NCI-H2107 treated with DMSO at 0.1 percent for 48 hours (cell line): ENCODE data around the gene PEF1.

Experiments used
- DNase-seq: peaks from one replicate; lab custom pipeline; 2025; ENCODE audit not compliant: unreplicated experiment; lab: John Stamatoyannopoulos, UW

PEF1 gene

GRCh38 chr1:31585736-31586365 is 58.8 kb downstream of the PEF1 start:
- no peak for DNase-seq

GRCh38 chr1:31584869-31585735 is 59.6 kb downstream of the PEF1 start:
- no peak for DNase-seq

GRCh38 chr1:31583995-31584868 is 60.4 kb downstream of the PEF1 start:
- no peak for DNase-seq

- no peak for DNase-seq
Observed at GRCh38 chr1:31583082-31583994, 61.3 kb downstream of the PEF1 start.

GRCh38 chr1:31581821-31582810 is 62.6 kb downstream of the PEF1 start:
- no peak for DNase-seq

GRCh38 chr1:31580891-31581603 is 63.6 kb downstream of the PEF1 start:
- no peak for DNase-seq

- no peak for DNase-seq
Observed at GRCh38 chr1:31580513-31580870, 64.2 kb downstream of the PEF1 start.
